ENCODE data around the gene XPC.
"Not testable (repeated sequence)": the region's sequence is repeated elsewhere in the genome, so short reads cannot be mapped to it uniquely, and the experiment has no call there.

Gene XPC

DNA sequence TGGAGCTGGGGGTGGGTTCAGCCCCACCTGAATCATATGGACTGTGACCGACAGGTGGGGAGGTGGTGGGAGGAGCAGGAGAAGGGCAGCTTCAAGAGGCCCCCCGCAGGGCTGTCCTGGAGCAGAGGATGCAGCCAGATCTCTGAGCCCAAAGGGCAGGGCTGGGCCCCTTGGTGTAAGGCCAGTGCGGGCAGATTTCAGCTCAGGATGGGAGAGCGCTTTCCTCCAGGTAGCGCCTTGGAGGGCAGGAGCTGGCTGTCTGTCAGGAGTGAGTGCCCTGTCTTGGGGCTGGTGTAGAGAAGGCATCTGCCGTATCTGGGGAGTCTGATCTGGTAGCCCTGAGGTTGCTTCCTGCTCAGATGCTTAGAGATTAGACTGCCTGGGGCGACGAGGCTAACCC lies 46.3 kb downstream of the XPC start:
- DNase-seq = peak; percentile 59

DNA sequence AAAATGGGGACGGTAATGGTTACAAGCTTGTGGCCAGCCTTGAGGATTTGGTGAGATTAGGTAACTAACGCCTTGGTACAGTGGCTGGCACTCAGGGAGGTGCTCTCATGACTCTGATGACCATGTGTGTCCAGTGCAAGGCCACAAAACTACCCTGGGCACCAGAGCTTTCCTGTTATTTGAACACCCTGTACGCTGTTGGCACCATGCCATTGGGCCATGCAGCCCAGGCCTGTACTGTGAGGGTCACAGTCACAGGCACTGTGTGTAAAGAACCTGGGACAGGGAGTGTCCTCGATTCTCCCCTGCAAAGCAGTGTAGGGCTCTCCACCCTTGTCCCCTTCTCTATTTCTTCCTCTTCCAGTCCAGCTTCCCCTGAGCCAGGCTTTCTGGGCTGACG lies 47.3 kb downstream of the XPC start:
- DNase-seq = peak; percentile 53

DNA sequence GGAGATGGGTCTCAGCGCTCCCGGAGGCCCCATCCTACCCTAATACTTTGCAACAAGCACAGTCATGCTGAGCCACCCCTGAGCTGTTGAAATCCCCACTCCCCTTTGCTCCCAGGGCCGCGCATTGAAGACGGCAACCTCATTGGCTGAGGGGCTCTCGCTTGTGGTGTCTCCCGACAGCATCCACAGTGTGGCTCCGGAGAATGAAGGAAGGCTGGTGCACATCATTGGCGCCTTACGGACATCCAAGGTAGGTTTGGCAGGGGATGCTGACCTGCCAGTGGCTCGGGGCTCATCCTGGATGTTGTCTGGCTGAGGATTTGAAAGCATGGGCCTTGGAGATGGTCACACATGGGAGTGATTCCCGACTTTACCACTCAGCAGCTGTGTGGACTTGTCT lies 47.7 kb downstream of the XPC start:
- peak; percentile 25 for DNase-seq

DNA sequence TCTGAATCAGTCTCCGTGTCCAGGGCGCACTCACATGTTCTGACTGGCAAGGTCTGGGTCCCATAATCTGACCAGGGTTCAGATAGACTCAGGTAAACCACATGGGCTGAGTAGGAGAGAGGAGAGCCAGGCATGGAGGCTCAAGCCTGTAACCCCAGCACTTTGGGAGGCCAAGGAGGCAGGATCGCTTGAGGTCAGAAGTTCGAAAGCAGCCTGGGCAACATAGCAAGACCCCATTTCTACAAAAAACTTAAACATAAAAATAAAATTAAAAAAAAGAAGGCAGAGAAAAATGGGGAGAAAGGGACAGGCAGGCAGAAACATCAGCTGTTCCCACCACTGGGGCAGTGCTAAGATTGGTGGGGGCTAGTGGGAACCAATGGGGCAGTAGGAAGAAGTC lies 48.2 kb downstream of the XPC start:
- peak; percentile 27 for DNase-seq

DNA sequence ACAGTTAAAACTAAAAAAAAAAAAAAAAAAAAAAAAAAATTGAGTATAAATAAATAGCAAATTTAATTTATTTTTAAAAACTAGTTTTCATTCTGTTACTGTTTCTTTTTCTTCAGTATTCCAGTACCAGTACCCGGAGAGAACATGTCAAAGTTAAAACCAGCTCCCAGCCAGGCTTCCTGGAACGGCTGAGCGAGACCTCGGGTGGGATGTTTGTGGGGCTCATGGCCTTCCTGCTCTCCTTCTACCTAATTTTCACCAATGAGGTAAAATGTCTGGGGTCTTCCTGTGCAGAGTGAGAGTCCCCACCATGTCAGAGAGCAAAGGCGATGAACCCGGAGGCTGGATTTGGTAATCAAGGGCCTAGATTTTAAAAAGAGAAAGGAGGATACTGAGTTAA lies 49.1 kb downstream of the XPC start:
- no peak for DNase-seq

DNA sequence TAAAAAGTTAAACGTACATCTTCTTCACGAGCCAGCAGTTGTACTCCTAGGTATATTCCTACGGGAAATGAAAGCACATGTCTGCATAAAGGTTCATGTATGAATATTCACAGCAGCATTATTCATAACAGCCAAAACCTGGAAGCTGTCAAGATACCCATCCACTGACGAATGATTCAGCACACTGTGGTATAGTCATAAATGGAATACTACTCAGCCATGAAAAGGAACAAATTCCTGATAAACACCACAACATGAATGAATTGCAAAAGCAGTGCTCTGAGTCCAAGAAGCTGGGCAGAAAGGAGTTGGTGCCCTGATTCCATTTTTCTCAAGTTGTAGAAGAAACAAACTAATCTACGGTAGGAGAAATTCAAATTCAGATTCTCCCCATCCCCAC lies 49.7 kb downstream of the XPC start:
- no peak for DNase-seq

DNA sequence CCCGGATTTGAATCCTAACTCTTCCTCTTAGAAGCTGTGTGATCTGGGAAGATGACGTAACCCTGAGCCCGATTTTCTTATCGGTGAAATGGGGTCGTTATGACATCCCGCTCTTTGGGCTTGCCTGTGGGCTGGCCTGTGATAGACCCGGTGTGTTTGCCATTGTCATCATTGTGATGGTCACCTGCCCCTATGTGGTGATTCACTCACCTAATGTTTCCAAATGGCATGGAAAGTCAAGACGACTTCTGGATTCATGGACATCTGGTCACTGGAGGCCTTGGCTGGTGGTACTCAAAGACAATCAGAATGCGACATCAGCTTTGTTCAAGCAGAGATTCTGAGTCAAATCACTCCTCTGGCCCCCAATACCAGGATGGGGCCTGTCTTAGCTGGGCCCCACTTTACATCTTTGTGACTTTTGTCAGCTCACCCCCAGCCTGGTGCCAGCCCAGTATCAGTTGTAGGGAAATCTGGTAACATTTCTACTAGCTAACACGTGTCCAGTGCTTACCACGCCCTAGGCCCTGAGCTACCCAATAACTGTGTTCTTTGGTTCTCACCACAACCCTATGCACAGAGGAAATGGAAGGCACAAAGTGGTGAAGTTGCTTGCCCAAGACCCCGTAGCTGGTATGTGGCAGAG lies 50.8 kb downstream of the XPC start:
- no peak for DNase-seq

DNA sequence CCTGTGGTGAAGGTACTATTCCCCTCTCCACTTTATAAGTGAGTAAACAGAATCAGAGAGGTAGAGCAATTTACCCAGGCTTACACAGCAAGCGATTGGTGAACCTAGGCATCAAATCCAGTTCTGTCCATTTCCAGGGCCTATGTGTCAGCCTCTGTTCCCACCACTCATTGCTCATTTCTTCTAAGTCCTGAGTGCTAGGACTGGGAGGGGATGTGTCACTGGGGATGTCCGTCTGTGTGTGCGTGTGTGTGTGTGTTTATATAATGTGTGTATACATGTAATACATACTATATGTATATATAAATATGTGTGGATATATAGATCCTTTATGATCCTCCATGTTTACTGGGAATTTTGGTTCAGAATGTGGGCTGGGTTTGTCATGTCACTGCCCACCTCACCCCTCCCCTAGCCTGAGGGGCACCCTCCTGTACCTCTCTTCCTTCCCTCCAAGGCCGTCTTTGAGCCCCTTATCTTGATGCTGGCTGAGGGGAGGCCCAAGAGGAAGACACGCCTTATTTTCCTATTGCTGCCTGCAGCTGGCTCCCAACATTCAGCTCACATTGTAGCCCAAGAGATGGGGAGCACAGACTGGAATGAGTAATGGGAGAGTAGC lies 51.4 kb downstream of the XPC start:
- DNase-seq = no peak

DNA sequence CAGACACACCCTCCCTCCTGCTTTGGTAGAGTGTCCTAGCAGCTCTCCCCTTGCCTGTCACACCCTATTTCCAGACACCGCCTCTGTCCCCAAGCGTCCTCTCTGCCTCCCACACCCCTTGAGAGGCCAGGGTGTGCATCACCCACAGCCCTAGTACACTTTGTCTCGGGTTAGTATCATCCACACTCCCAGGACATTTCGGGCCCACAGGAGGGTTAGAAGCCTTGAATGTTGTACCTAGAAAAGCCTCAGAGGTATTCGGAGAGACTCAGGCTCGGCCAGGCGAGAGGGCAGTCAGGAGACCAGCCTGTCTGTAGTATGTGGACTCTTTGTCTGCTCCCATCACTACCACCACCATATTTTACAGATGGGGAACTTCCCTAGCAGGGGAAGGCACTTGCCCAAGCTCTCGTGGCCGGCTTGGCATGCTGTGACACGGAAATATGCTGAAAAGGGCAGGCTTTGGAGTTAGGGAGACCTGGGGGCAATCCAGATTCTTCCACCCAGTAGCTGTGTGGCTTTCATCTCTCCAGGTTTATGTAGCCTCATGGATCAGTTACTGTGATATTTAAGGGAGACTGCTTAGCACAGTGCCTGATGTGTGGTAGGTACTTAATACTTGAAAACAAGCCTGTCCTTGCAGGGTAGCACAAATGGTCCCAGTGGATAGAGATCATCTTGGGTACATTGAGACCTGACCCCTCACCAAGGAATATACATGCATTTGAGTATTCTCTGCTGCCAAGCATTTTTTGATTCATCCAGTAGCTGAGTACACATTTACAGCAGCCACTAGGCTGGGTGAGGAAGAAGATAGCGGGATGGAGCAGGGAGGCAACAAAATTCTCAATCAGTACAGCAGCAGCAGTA lies 52.1 kb downstream of the XPC start:
- DNase-seq = no peak

DNA sequence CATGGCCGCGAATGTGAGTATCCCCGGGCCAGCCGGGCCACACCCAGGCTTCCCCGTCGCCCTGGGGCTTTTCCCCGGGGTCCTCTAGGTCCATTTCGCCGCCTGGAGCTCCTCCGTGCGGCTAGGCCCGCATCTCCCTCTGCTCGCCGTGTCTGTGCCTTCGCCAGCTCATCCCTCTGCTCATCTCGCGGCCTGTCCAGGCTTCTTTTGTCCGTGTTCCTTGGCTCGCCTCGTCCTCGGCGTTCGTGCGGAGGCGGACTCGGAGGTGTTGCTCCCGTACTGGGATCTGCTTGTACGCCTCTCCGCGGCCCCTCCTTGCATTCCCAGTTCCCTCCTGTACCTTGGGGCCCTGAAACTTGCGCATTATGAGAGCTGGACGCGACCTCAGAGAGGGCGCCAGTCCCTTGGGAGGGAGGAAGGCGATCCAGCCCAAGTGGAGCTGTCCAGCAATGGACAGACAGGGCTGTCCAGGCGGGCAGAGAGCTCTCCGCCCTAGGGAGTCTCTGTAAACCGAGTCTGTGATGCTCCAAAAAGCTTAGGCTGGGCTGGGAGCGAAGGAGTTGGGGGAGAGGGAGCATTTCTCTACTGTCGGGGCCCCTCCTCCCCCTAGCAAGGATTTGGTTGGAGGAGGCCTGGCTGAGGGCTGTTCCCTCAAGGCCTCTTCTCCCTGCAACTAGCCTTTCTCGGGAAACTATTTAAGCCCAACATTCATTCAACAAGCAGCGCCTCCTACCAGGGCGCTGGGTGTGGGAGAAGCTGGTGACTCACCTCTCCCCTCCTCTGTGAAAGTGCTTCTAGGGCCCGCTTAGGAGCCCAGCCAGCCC lies 53.0 kb downstream of the XPC start:
- peak; percentile 88 for DNase-seq

DNA sequence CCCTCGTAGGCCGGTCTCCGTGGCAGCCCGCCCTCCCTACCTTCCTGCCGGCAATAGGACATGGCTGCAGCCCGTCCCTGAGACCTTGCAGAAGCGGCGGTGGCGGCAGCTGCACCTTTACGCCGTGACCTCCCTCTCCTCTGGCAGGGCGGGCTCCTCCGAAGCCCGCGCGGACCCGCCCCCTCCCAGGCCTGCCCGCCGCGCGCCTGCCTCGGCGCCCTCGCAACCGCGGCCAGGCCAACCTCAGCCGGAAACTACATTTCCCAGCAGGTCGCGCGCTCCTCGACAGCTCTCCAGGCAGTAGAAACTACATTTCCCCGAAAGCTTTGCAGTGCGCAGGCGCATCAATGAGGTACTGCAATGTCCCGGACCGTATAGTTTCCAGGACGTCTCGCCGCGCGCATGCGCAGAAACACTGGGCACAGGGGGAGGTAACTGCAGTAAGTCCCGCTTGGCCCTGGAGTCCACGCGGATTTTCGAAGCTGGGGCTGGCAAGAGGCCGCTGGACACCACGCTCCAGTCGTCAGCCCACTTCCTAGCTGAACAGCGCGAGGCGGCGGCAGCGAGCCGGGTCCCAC lies 53.7 kb downstream of the XPC start, which contains the start of the genes CHCHD4 and TMEM43:
CHCHD4 (minus strand) TSS at position 256 of the 578 bp plus-strand sequence; CDS start at position 62, 194 bp downstream.
TMEM43 (plus strand) TSS at position 438 of the 578 bp plus-strand sequence. CDS start 142 bp downstream, outside the sequence.
- DNase-seq = peak; percentile 100

DNA sequence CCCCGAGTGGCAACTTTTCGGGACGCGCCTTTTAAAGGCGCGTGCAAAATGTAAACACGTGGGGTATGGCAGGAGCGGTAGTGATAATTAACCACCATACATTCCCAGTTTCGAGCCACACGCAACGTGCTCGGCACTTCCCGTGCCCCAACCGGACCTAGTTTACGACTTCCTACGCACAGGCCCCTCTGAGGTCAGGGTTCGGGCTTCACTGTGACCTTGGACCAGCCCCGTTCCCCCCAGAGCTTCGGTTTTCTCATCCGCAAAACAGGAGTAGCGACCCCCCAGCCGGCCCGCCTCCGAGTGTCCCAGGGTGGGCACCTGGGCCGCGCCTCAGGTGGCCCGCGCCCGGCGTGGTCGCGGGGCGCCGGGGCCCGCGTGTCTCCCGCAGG lies 54.2 kb downstream of the XPC start:
- peak; percentile 86 for DNase-seq

DNA sequence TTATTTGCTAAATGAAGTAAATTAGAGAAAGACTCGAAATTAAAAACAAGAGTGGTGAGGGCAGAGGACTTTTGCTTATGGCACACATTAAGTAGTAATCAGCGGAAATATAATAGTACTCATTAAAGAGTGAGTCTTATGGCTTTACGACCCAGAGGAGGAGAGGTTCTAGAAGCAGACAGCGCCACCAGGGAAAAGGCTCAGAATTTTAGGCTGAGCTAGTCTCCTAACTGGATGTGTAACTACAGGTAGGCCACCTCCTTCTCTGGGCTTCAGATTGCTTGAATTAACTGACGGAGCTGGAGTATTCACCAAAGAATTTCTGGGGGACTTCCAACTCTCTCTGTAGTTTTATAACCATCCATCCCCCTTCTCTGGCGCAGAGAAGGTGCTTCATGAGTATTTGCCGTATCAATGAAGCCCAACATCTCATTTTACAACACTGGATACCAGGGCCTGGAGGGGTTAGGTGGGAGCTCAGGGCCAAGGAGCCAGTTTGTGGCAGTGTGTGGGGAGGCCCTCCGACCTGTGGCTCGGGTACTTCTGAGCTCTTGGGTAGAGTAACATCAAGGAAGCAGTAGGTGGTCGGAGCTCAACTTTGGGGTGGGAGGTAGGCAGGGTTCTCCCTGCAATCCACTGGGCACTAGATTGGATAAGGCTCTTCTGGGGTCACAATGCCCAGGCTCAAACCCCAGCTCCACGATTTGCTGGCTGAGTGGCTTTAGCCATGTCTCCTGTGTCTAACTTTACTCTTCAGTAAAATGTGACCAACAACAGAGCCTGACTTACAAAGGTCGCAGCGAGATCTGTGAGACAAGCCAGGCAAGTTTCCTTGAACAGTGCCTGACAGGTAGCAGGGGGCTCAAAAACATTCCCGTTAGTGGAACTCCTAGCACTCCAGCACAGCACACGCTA lies 54.8 kb downstream of the XPC start:
- no peak for DNase-seq

DNA sequence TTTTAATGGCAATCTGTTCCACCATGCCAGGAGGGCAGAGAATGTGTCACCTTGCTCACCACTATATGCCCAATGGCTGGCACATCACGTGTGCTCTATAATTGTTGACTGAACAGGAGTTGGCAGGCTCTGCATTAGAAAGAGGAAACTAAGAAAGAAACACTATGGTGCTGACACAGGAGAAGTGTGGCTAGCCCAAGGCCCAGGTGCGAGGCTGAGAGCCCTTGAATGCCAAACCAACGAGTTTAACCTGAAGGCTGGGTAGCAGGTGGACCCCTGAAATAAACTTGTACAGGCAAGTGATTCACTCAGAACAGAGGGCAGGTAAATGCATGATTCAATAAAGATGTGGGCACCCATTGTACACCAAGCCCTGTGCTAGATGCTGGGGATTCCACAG lies 56.1 kb downstream of the XPC start:
- no peak for DNase-seq

DNA sequence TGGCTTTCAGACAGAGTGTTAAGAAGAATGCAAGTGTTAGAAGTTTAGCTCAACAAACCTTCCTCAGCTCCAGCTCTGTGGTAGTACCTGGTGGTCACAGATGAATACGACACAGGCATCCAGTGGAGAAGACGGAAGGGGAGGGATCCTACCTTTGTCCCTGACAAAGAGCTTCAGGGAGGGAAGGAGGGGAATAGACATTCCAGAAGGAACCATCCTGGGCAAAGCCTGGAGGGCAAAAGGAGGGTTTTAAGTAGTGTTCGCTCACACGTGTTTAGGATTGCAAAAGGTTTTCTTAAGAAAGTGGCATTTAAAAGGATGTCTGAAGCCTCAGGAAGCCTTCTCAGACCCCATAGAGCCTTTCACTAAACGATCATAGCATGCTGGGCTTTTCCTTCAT lies 56.5 kb downstream of the XPC start:
- no peak for DNase-seq

DNA sequence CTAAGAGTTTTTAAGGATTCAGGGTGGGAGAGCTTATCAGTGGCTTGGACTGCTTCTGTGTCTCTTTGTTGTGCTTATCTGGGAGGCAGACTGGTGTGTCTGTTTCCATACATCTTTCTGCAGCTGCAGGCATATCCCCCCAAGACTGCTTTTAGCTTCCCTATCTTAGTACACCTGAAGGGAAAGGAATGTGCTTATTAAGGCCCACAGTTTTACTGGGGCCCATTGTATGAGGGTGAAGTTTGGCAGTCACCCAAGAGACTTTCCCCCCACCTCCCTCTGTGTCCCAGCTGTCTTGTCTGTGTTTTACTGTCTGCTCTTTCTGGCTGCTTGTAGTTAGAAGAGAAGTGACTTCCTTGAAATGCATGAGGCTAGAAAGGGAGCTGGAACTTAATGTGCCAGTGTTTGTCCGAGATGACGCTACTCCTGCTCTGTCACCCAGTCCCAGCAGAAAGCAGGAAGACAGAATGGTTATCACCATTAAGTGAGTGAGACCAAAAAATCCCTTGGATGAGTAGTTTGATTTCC lies 57.4 kb downstream of the XPC start:
- not testable (repeated sequence) for DNase-seq

DNA sequence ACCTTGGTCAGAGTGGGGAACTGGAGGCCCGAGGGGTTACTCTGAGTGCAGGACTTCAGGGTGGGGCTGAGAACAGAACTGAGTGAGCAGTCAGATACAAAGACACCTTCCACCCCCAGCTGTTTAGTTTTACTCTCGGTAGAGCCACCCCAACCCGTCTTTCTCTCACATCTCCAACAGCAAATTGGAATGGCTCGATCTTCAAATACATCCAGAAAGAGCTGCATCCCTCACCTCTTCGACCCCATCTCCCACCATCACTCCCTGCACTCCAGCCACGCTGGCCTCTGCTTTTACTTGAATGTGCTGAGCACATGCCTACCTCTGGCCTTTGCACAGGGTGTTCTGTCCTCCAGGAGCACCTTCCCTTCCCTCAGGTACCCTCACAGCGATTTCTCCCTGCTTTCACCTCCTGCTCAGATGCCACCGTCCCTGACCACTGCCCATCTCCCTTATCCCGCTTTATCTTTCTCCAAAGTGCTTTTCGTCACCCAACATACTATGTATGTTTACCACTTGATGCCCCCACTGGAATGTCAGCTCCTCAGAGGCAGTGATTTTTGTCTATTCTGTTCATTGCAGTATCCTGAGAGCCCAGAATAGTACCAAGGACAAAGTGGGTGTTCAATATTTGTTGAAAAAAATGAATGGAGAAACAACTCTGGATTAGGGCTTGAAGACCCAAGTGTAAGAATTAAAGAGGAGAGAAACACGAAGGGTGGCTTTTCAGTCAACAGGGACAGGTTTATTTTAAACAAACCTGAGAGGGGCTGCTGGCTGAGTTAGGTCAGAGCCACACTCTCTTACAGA lies 58.1 kb downstream of the XPC start:
- DNase-seq = no peak

DNA sequence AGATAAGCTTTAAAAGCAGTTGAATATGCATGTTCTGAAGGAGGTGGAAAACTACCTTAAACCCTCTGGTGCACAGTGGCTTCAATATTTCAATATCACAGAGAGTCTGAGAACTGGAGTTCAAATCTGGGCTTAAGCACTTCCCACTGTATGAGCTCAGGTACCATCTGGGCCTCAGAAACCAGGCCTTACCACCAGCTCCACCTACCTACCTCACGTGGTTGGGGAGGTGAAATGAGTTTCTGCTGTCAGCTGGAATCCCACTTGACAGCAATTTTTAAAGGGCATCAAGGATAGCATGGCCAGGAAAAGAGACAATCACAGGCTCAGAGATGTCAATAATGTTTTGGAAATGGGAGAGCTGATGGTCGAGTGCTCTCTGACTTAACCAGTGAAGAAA lies 58.8 kb downstream of the XPC start:
- no peak for DNase-seq

DNA sequence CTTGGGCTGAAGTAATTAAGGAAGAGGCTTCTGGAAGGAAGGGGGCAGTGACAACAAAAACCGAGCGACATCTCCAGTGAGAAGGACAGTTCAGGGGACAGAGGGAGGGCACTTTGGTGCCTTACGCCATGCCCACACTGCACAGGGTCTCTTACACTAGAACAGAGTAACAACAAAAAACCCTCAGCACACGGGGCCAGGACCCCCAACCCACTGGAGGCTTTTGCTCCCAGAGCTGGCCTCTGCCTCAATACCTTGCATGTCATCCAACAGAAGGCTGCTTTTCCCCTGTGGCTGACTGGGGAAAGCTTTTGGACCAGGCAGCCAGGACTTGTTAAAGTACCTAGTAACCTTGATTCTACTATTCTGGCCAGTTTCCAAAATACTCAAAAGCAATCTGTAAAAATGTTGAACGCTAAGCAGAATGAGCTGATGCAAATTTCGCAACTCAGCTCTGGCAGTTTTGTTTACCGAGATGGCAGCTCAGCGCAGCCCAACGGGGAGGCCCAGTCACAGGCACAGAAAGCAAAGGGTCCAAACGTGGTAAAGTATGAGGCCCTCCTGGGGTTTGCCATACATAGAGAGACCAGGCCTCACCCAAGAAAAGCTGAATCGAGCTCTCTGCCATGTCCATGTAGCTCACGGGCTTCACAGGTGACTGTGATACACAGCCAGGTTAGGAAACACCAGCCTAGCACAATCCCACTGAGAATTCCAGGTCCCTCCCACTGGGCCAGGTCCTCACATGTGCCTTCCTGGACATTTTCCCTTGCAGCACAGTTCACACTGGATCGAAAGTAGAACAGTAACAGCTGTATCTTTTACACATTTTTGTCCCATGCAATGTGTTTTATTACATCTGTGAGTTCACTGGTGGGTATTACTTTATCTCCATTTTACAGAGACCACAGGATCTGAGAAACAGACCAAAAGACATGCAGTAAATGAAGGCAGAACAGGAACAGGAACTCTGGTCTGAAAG lies 59.7 kb downstream of the XPC start:
- DNase-seq = no peak

Measured in activated effector memory CD4-positive, alpha-beta T cell treated with anti-CD3 and anti-CD28 coated beads, Interleukin-2, amount 50 U/mL, for 16 hours (primary cell).